Measurements from ENCODE around the gene STON1.
"Not testable (repeated sequence)": the region's sequence is repeated elsewhere in the genome, so short reads cannot be mapped to it uniquely, and the experiment has no call there.

STON1 gene, protein sequence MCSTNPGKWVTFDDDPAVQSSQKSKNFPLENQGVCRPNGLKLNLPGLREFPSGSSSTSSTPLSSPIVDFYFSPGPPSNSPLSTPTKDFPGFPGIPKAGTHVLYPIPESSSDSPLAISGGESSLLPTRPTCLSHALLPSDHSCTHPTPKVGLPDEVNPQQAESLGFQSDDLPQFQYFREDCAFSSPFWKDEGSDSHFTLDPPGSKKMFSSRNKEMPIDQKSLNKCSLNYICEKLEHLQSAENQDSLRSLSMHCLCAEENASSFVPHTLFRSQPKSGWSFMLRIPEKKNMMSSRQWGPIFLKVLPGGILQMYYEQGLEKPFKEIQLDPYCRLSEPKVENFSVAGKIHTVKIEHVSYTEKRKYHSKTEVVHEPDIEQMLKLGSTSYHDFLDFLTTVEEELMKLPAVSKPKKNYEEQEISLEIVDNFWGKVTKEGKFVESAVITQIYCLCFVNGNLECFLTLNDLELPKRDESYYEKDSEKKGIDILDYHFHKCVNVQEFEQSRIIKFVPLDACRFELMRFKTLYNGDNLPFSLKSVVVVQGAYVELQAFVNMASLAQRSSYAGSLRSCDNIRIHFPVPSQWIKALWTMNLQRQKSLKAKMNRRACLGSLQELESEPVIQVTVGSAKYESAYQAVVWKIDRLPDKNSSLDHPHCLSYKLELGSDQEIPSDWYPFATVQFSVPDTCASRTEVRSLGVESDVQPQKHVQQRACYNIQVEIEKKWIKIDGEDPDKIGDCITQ

DNA sequence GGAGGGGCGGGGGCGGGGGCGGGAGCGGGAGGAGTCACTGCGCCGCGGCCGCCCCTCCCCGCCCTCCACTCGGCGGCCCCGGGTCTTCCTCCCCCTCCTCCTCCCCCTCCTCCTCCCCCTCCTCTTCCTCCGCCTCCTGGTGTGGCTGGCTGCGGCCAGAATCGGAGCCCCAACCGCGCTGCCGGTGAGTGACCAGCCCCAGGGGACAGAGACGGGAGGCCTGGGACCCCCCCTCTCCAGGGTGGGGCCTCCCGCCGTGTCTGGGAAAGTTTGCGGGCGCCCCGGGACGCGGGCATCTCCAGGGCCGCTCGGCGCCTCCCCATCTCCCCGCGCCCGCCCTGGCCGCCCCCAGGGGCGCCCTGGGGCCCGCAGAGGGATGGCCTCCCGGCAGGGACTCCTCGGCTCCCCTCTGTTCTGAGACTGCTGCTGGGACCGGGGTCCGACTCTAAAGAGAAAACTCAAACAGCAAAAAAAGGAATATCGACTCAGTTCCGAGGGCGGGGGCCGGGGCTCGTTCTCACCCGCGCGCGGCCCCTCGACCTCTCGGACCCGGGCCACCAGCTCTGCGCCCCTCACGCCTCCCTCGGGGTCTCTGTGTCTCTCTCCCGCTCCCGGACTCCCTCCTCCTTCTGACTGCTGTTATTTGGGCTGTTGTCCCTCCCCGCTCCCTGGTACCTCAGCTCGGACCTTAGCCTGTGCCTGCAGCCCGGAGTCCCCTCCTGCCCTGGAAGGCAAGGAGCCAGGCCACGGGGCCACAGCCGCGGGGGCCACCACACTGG, at the start of gene STON1:
STON1 (plus strand) TSS at position 122 of the 779 bp plus-strand sequence. CDS start 50,480 bp downstream, outside the sequence.
- no peak for DNase-seq

DNA sequence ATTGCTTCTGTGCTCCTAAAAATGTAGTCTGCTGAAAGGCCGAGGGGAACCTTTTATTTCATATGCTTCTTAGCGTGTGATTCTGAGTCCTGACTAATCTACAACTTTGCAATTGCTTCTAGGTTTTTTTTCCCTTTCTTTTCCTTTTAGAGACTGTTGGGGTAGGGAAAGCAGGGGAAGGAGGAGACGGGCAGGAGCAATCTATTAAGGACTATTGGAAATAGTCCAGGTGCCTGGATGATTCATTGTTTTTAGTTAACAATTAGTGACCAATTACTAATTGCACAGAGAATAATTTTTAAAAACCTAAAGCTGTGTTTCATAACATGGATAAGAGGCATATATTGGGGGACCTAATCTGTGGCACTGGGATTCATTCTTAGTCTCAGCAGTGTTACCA, 49.4 kb upstream of the STON1 start:
- peak; percentile 66 for DNase-seq

DNA sequence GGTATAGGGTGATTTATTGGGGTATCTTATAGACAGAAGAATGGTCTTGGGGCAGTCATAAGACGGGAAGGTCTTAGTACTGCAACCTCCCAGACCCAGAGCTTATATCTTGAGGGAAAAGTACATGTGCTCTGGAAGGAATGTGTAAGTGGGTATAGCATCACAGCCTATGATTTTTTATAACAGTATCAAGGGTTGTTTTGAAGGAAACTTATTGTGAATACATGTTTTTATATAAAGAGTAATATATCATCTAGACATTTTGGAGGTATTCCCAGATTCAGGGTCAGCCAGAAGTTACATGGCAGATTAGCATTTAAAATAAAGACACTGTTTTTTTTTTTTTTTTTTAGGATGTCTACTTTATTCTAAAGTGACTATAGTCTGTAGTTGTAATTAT, 47.6 kb upstream of the STON1 start:
- no peak for DNase-seq

DNA sequence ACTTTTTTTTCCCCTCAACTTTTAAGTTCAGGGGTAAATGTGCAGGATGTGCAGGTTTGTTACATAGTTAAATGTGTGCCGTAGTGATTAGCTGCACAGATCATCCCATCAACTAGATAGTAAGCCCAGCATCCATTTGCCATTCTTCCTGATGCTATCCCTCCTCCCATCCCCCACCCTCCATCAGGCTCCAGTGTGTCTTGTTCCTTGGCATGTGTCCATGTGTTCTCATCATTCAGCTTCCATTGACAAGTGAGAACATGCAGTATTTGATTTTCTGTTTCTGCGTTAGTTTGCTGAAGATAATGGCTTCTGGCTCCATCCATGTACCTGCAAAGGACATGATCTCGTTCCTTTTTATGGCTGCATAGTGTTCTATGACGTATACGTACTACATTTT, 47.2 kb upstream of the STON1 start:
- no peak for DNase-seq

DNA sequence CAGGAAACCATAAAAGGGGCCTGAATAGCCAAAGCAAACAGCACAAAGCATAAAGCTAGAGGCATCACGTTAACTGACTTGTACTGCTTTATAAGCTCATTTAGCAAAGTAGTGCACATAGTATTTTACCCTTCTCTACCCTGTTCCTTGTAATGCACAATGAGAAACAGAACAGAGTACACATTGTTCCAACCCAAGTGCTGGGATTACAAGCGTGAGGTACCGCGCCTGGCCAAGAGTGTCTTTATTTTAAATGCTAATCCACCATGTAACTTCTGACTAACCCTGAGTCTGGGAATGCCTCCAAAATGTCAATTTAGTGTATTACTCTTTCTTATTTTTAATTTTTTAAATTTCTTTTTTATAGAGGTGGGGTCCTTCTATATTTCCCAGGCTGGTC, 46.4 kb upstream of the STON1 start:
- no peak for DNase-seq

DNA sequence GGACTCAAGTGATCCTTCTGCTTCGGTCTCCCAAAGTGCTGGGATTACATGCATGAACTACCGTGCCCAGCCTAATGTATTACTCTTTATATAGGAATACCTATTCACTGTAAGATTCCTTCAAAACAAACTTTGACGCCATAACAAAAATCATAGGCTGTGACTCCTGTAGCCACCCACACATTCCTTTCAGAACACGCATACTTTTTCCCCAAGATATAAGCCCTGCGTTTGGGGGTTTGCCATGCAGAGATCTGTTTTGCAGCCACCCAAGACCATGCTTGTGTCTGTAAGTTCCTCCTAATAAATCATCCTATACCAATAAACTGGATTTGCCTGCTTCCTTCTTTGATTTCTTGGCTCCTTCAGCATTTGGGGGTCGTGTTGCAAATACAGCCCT, 46.0 kb upstream of the STON1 start:
- DNase-seq = no peak

DNA sequence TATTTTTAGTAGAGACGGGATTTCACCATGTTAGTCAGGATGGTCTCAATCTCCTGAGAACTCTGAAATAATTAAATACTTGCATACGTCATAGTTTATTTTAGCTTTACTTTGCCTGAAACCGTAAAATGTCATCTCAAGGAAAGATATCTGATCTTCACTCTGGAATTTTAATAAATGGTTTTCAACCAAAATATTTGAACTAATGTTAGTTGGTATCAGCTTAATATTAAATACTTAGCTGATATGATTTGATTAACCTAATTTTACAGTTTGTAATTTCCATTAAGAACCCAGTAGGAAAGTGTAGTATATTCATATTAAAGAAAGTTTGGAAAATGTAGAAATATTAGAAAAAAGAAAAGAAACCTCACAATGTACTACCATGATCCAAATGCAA, 41.4 kb upstream of the STON1 start:
- DNase-seq = no peak

DNA sequence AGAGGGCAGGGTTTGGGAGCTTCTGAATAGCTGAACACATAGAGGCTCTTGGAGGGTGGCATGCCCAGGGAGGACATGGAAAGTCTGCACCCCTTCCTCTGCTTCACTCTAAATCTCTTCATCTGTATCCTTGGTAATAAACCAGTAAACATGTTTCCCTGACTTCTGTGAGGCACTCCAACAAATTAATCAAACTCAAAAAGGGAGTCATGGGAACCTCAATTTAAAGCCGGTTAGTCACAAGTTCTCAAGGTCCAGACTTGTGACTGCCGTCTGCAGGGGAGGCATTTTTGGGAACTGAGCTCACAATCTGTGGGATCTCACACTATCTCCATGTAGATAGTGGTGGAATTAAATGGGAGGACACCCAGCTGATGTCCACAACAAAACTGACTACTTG, 33.1 kb upstream of the STON1 start:
- no peak for DNase-seq

DNA sequence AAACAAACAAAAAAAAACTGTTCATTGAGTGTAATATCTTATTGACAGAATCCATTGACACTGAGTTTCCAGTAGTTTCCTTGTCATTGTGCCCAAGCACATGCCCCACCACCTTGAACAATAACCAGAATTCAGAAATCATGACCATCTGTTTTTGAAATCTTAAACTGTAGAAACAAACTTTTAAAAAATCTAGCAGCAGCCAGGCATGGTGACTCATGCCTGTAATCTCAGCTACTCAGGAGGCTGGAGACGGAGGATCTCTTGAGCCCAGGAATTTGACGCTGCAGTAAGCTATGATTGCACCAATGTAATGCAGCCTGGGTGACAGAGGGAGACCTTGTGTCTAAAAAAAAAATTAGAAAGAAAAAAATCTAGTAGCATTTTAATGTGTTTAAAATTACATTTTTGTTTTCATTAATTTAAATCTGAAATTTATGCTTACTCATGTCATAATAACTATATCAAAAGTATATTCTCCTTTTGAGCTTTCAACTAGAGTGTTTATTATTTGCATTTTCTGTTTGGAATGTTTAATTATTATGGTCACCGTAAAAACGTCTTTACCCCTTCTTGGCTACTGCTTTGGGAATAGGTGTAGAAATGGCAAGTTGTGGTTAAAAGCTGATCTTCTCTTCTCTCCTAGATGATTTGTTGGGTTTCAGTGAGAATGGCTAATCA, 25.2 kb upstream of the STON1 start:
- DNase-seq = no peak

DNA sequence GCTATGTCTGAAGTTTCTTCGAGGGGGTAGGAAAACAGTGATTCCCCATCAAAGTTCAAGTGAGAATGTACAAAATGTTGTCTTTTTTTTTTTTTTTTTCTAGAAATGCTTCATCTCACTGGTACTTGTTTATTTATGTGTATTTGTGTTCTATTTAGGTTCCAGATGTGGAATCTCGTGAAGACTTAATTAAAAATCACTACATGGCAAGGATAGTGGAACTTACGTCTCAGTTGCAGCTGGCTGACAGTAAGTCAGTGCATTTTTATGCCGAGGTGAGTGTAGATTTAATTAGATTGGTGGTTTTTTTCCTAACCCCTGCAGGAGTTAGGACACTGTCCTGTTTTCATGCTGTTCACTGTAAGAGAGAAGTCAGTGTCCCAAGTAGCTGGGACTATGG, 22.8 kb upstream of the STON1 start:
- no peak for DNase-seq

DNA sequence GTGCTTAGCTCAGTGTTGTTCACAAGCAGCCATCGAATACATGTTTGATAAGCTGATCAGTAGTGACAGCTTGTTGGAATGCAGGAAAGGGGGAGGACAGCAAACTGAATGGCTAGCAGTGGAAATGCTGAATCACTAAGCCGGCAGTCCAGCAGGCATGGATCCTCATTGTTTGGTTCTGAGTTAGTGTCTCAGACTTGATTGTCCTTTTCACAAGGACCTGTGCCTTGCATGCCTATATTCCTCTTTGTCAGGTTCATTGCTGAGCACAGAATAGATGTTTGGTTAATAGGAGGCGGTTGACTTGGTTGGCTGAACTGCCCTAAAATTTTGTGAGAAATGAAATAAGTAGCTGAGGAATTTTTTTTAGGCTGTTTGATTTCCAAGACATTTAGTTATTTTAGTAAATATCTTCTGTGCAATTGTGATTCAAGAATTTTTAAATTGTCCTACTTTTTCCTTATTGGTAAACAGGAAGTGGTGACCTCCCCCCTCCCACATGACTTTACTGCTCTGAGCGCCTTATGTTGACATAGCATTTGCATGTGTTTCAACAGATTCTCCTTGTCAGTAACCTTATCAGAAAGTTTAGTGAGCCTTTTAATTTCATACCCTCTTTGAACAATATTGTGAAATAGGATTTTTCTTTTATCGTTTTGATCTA, 21.4 kb upstream of the STON1 start:
- no peak for DNase-seq

DNA sequence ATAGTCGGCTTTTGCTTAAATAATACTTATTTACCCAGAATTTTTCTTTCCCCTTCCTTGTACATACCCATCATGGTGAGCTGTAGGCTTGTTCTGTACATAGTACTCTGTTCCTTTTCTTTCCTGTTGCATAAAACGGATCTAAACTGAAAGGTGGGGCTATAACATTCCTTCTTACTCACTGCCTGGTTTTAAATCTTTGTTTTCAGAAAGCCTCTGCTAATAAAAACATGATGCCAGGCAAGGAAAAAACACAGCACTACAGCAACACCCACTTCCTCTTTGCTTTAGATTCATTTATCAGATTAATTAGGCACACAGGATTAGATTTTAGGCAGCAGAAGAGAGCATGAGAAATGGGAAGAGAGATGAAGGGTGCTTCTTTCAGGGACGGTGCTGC, 19.6 kb upstream of the STON1 start:
- DNase-seq = no peak

DNA sequence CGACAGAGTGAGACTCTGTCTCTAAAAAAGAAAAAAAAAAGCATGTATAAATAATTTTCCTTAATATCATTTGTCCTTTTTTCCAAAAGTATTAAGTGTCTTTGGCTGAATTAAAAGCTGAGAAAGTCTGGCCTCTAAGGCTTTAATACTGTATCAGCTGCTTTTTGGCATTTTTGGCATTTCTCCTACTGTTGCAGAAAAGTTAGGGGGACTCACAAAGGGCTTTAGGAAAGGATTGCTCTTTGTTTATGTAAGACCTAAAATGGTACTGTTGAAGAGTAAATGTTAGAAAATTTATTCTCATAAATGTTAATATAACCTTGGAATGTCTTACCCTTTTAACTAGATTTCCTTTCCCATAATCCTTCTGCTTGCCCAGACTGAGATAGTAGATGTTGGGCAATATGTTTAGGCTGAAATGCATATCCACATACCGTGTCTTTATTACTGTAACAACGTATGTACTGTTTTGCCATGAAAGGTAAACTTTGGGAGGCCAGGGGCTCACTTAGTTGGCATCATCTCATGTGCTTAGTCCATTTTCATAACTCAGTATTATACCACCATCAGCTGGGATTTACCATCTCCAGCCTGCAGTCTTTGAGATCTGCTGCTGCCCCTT, 18.0 kb upstream of the STON1 start:
- DNase-seq = no peak

DNA sequence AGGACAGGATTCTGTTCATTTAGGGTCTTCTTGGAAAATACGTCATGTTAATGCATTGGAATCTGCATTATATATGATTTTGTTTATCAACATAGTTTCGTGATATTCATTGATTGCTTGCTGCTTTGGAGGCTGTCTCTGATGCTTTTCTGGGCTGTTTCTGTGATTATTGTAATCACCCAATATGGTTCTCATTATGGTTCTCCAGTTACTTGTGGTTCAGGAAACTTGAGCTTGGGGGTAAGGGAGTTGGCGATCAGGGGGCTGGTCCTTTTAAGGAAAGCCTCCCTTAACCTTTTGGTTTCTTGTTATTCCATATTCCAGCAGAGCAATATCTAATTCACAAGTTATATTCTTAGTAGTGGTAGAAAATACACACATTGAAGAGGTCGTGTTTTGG, 17.4 kb upstream of the STON1 start:
- DNase-seq = no peak

DNA sequence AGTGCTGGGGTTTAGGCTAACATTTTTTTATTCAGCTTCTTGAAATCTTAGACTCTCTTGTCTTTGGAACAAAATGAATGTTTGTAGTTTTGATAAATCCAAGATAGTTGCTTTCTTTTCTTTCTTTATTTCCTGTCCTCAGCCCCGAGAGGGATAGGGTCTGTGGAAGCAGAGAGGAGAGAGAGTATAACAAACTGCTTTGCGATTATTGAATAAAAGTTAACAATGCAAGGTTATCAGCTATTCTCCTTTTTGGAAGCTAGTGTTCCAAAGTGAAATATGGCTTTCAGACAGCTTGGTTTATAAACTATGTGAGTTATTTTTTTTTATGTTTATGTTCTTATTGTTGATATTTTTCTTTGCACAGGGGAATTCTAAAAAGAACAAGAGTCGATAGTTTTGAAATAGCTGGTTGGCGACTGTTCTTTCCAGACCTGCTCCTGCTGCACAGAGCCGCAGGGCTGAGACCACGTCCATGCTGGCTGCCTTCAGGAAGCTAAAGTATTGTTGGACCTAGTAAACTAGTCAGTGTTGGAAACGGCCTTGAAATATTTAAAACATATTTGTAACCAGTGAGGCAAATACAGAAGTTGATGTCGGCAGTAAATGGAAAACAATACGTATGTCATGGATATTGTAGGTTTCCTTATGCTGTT, 15.5 kb upstream of the STON1 start:
- no peak for DNase-seq

DNA sequence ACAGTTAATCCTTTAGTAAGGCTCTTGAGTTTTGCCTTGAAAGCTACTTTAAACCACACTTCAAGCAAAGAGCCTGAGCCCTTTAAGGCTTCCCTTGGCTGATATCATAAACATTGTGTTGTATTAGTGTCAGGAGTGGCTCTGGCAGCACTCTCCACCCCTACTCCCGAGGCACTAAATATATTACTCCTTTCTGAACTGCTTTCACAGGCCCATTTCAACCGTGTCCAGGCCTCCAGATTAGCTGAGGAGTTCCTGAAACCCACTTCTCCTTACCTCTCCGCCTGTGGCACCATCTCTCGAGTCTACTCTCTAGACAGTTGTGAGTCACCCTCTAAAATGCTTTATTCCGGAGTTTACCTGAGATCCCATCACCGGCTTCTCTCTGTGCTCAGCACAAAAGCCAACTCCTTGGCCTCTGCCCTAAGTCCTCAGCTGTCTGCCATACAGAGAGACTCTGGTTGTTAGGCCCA, 14.4 kb upstream of the STON1 start:
- peak; percentile 97 for DNase-seq

DNA sequence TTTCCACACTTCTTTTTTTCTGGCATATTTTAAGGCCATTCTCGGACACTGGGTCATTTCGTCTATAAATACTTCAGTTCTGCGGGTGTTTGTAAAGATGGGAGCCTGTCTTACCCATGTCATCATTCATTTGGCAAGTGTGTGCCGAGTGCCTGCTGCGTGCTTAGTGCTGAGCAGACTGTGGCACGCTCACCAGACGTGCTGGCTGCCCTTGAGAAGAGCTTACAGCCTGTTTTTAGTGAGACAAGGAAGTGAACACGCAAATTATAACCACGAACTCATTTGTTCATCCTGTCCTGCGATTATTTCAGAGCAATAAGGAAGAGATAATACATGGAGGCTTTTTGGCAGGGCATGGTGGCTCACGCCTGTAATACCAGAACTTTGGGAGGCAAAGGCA, 10.4 kb upstream of the STON1 start:
- no peak for DNase-seq

DNA sequence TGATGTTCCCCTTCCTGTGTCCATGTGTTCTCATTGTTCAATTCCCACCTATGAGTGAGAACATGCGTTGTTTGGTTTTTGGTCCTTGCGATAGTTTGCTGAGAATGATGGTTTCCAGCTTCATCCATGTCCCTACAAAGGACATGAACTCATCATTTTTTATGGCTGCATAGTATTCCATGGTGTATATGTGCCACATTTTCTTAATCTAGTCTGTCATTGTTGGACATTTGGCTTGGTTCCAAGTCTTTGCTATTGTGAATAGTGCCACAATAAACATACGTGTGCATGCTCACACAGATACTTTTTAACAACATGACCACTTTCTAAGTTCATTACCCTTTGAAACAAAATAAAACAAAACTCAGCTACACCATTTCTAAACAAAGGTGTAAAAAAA, 5.2 kb upstream of the STON1 start:
- not testable (repeated sequence) for DNase-seq

DNA sequence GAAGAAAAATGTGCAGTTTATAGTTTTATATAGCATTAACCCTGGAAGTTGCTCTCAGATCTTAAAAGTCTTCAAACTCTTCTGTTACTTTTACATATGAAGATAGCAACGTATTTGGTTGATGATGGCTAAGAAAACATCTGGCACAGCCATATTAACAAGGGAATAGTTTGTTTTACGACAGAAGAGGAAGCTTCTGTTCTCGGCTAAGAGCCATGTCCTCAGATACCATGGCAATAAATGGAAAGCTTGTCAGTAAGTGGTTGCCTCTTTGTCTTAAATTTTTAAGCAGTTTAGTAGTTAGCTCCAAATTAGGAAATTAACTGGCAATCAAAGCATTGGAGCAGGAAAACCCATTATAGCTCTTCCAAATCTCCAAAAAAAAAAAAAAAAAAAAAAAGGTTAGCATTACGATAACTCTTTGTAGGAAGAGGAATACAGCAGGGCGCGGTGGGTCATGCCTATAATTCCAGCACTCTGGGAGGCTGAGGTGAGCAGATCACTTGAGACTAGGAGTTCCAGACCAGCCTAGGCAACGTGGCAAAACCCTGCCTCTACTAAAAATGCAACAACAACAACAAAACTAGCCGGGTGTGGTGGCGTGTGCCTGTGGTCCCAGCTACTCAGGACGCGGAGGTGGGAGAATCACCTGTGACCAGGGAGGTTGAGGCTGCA, 4.5 kb upstream of the STON1 start:
- no peak for DNase-seq

DNA sequence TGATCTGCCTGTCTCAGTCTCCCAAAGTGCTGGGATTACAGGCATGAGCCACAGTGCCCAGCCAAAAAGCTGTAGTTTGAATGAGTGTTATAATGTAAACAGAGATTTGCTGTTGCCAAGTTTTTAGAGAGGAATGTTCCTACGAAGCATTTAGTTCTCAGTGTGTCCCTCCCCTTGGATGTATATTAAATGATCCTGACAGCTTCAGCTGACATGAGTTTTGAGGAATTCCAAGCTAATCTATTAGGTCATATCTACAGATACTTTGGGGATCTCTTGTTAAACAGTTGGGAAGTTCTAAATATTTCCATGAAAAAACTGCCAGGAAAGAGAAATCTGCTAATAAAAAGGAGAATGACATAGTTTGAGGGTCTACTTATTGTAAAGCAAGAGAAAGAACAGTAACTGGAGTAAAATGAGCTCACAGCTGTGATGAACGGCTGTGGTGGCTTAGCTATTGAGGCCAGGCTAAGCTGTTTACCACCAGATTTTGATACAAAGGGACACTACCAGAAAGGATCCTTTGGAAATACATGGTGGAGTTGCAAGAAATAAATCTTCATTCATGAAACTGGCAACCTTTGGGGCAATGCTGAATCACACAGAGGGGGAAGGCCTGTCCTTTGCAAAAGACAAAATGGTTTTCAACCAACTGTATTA, 2.6 kb upstream of the STON1 start:
- no peak for DNase-seq

All from DMS79 treated with DMSO at 0.1 percent for 48 hours (cell line).